Measurements from ENCODE around the gene FMR1.

DNA sequence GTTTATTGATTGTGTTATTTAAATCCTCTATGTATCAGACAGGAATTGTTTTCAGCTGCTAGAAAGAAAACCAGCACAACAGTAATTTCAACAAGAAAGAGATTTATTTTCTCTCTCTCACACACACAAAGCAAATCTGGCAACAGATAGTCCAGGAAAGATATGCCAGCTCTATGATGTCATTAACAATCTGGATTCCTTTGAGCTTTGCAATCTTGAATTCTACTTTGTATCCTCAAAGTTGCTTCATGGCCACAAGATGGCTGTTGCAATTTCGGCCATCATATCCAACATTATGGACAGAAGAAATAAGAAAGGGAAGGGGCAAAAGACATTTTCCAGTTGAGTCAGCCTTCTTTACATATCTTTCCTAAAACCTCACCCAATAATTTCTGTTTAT lies 19.8 kb upstream of the FMR1 start:
- TF ChIP-seq CTCF (IDR thresholded peaks at IDR 0.05) (no peak), POLR2A (IDR thresholded peaks at IDR 0.05) (no peak), EP300 (IDR thresholded peaks at IDR 0.05) (no peak)

Measured in tibial nerve (tissue), 4 donors.